ENCODE results near the gene TMEM63C. TPM values are rescaled to one million over a fixed set of nuclear protein-coding genes. Genes with fewer than 3 reads are reported as not detected.

The TMEM63C gene
- total and polyA plus RNA-seq, 2 donors from 2014 or later: 0.84 to 1.9 TPM

DNA sequence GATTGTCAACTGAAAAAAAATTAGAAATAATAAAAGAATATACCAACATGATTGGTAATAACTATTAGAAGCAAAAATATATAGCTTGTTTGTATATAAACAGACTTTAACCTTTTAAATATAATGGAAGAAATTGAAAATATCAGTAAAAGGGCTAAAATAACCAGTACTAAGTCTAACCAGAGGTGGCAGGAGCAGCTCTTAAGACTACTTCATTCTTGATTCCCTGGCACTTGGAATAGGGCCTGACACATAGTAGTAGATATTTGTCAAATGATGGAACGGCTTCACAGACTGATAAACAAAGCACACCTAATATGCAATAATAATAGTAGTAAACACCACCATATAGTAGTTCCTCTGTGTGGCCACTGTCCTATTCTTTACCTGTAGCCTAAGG, 9.4 kb downstream of the TMEM63C start:
- DNase-seq (no peak), FAIRE-seq (no peak)
- no peaks in the 10 kb centered on the region for H3K27me3 ChIP-seq (ENCODE audit: control insufficient read depth, insufficient read depth, low read length)
- H3K9ac ChIP-seq (ENCODE audit: low read length in 3 of 3): no peak overlapping the region
- H3K4me3 ChIP-seq (ENCODE audit: low read length in 3 of 3): no peak overlapping the region
- no peak overlapping the region for H3K27ac ChIP-seq (ENCODE audit: low read depth in 2 of 2, low read length in 2 of 2)
- TF ChIP-seq, protein P1, sequence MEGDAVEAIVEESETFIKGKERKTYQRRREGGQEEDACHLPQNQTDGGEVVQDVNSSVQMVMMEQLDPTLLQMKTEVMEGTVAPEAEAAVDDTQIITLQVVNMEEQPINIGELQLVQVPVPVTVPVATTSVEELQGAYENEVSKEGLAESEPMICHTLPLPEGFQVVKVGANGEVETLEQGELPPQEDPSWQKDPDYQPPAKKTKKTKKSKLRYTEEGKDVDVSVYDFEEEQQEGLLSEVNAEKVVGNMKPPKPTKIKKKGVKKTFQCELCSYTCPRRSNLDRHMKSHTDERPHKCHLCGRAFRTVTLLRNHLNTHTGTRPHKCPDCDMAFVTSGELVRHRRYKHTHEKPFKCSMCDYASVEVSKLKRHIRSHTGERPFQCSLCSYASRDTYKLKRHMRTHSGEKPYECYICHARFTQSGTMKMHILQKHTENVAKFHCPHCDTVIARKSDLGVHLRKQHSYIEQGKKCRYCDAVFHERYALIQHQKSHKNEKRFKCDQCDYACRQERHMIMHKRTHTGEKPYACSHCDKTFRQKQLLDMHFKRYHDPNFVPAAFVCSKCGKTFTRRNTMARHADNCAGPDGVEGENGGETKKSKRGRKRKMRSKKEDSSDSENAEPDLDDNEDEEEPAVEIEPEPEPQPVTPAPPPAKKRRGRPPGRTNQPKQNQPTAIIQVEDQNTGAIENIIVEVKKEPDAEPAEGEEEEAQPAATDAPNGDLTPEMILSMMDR (IDR thresholded peaks at IDR 0.05; ENCODE audit: borderline replicate concordance, extremely low read depth, insufficient read depth): no peak
- H3K36me3 ChIP-seq (ENCODE audit: control insufficient read depth in 2 of 3, insufficient read depth in 3 of 3, low read length in 3 of 3): no peaks in the 10 kb centered on the region
- H3K4me1 ChIP-seq (ENCODE audit: control insufficient read depth in 2 of 3, insufficient read depth in 2 of 3, low read depth in 1 of 3, low read length in 3 of 3): no peaks in the 10 kb centered on the region
- intact Hi-C loops (cut with DNase I): no loop called here
- no peaks in the 10 kb centered on the region for H3K9me3 ChIP-seq (ENCODE audit: control insufficient read depth in 2 of 3, insufficient read depth in 1 of 3, low read length in 3 of 3)

DNA sequence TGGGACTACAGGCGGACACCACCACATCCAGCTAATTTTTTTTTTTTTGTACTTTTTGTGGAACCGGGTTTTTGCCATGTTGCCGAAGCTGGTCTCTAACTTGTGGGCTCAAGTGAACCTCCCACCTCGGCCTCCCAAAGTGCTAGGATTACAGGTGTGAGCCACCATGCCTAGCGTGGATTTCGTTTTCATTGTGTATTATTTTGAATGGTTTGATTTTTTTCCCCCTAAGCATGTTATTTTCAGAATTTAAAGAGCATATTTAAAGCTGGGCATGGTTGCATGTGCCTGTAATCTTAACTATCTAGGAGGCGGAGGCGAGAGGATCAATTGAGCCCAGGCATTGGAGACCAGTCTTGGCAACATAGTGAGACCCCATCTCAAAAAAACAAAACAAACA, 13.1 kb downstream of the TMEM63C start:
- Histone ChIP-seq H3K27me3 (ENCODE audit: control insufficient read depth, insufficient read depth, low read length) (no peaks in the 10 kb centered on the region), H3K27ac (ENCODE audit: low read depth in 2 of 2, low read length in 2 of 2) (no peak overlapping the region), H3K4me1 (ENCODE audit: control insufficient read depth in 2 of 3, insufficient read depth in 2 of 3, low read depth in 1 of 3, low read length in 3 of 3) (no peaks in the 10 kb centered on the region), H3K4me3 (ENCODE audit: low read length in 3 of 3) (no peak overlapping the region), H3K36me3 (ENCODE audit: control insufficient read depth in 2 of 3, insufficient read depth in 3 of 3, low read length in 3 of 3) (no peaks in the 10 kb centered on the region), H3K9ac (ENCODE audit: low read length in 3 of 3) (no peak overlapping the region), H3K9me3 (ENCODE audit: control insufficient read depth in 2 of 3, insufficient read depth in 1 of 3, low read length in 3 of 3) (no peaks in the 10 kb centered on the region)
- intact Hi-C loops (cut with DNase I): no loop called here
- FAIRE-seq: no peak
- DNase-seq: no peak
- TF ChIP-seq, protein P1 (IDR thresholded peaks at IDR 0.05; ENCODE audit: borderline replicate concordance, extremely low read depth, insufficient read depth): no peak

DNA sequence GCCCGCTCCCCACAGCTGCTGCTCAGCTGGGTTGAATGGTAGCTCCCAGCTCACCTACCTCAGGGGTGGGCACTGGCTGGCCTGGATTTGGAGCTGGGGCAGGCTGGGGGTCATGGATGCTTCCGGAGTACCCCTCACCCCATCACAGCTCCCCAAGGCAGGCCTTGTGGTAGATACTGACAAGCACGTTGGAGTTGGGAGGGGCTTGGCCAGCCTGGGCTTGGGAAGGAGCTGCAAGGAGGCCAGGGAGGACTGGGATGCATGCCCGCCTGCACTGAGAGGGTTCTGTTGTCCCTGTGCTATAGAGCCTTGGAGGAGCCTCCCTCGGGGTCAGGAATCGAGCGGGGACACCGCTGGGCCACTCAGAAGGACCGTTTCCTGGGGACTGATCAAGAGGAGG, 14.2 kb downstream of the TMEM63C start:
- TF ChIP-seq, protein P1 (IDR thresholded peaks at IDR 0.05; ENCODE audit: borderline replicate concordance, extremely low read depth, insufficient read depth): no peak
- no peak overlapping the region for H3K4me3 ChIP-seq (ENCODE audit: low read length in 3 of 3)
- no peaks in the 10 kb centered on the region for H3K36me3 ChIP-seq (ENCODE audit: control insufficient read depth in 2 of 3, insufficient read depth in 3 of 3, low read length in 3 of 3)
- H3K27ac ChIP-seq (ENCODE audit: low read depth in 2 of 2, low read length in 2 of 2): no peak overlapping the region
- DNase-seq (no peak), FAIRE-seq (no peak)
- intact Hi-C loops (cut with DNase I): no loop called here
- no peaks in the 10 kb centered on the region for H3K4me1 ChIP-seq (ENCODE audit: control insufficient read depth in 2 of 3, insufficient read depth in 2 of 3, low read depth in 1 of 3, low read length in 3 of 3)
- H3K9ac ChIP-seq (ENCODE audit: low read length in 3 of 3): no peak overlapping the region
- H3K9me3 ChIP-seq (ENCODE audit: control insufficient read depth in 2 of 3, insufficient read depth in 1 of 3, low read length in 3 of 3): no peaks in the 10 kb centered on the region
- H3K27me3 ChIP-seq (ENCODE audit: control insufficient read depth, insufficient read depth, low read length): no peaks in the 10 kb centered on the region

DNA sequence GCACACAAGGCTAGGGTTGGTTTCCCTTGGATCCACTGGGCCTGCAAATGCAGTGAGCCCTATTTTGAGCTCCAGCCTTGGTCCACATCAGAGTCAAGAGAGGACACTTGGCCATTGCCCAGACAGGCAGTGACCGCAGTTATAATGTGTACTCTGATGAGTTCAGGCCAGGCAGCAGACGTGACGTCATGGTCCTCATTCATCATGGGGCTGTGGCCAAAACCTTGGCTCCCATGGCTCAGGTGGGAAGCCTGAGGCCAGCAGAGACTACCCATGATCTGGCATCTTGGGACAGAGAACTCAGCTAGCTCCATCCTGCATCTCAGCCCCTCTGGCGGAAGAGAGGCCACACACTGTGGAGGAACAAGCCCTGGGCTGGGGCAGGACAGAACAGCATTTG, 16.4 kb downstream of the TMEM63C start:
- no peak for DNase-seq
- no peak overlapping the region for H3K9ac ChIP-seq (ENCODE audit: low read length in 3 of 3)
- intact Hi-C loops (cut with DNase I): no loop called here
- H3K4me3 ChIP-seq (ENCODE audit: low read length in 3 of 3): no peak overlapping the region
- no peaks in the 10 kb centered on the region for H3K9me3 ChIP-seq (ENCODE audit: control insufficient read depth in 2 of 3, insufficient read depth in 1 of 3, low read length in 3 of 3)
- no peaks in the 10 kb centered on the region for H3K36me3 ChIP-seq (ENCODE audit: control insufficient read depth in 2 of 3, insufficient read depth in 3 of 3, low read length in 3 of 3)
- FAIRE-seq: no peak
- no peaks in the 10 kb centered on the region for H3K27me3 ChIP-seq (ENCODE audit: control insufficient read depth, insufficient read depth, low read length)
- H3K27ac ChIP-seq (ENCODE audit: low read depth in 2 of 2, low read length in 2 of 2): no peak overlapping the region
- H3K4me1 ChIP-seq (ENCODE audit: control insufficient read depth in 2 of 3, insufficient read depth in 2 of 3, low read depth in 1 of 3, low read length in 3 of 3): no peaks in the 10 kb centered on the region
- TF ChIP-seq, protein P1 (IDR thresholded peaks at IDR 0.05; ENCODE audit: borderline replicate concordance, extremely low read depth, insufficient read depth): no peak

Measured in kidney (tissue), 14 donors.